GM18867 (cell line): ENCODE data around the gene CSNK1G1.

Experiments
- ATAC-seq: cut with Tn5 transposase; IDR thresholded peaks from one replicate; pipeline ENCODE4 v1.9.1; 2021; ENCODE audit warnings: mild to moderate bottlenecking, moderate library complexity; ENCODE audit not compliant: unreplicated experiment

The CSNK1G1 gene

GRCh38 chr15:64205202-64205601, 150.8 kb downstream of the CSNK1G1 start:
- no peak for ATAC-seq

GRCh38 chr15:64197425-64197824, 158.5 kb downstream of the CSNK1G1 start:
- no peak for ATAC-seq

DNA sequence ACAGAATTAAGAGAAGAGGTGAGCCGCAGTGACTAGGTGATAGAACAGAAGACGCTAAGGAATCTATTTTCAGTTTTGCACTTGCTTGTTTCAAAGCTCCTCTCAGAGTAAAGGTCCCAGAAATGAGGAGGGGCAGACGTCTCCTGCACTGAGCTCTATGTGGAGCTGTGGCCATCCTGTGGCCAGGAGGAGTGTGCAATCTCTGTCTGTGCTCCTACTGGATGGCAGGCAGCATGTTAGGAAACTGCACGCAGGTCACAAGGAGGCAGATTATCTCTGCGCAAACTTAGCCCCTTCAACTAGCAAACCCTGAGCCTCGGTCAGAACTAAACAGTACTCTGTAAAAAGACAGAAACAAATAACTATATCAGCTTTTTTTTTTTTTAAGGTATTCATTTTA, 162.0 kb downstream of the CSNK1G1 start:
- no peak for ATAC-seq

DNA sequence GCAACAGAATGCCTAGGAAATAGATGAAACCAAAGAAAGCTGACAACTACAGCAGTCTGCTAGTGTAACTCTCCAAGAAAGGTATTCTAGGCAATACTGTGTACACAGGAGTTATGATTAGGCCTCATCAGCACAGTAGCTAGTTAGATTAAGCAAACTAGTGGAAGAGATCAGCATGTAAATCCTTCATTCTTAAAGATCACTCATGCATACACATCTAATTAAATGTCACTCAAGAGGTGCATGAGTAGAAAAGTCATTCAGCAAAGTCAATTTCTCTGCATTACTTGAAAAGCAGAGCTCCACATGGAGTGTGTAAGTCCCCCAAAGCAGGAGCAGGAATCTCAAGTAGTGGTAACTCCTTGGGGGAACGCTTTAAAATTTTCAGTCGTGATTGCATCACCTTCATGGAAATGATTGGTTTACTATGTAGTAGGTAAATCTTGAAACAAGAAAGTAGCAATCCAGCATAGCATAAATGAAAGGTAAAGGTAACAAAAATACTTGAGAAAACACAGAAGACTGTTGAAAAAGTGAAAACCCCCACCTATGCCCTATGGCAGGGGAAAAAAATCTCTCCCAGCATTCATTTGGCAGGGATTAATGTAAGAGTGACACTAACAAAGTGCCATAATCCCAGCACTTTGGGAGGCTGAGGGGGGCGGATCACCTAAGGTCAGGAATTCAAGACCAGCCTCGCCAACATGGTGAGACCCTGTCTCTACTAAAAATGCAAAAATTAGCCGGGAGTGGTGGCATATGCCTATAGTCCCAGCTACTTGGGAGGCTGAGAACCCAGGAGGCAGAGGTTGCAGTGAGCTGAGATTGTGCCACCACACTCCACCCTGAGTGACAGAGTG, 163.8 kb downstream of the CSNK1G1 start:
- no peak for ATAC-seq

DNA sequence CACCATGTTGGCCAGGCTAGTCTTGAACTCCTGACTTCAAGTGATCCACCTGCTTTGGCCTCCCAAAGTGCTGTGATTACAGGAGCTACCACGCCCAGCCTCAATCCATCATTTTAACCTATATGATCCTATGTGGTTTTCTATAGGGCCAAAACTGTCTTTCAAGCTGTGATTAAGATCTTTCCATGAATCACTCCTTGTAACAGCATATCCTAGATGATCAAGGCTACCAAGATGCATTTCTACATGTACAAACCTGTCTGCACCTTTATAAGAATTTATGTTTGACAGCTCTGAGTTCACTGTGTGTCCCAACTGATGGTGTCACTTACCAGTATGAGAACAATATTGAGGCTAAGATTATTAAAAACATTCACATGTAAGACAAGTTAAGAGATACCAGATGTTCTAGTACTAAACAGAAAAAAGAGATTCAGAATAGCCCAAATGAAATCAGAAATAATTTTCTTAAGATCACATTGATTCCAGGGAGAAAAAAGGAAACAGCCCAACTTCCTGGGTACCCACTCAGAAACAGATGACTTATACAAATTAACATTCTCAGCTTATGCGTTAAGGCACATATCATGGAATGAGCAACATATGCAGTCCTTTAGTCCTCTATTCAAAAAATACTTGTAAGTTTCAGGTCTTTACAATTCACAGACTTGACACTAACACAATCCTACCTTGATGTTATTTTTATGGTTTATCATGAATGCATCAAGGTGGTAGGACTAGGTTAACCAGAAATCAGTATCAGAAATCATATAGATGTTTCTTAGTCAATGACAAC, 168.4 kb downstream of the CSNK1G1 start:
- ATAC-seq, result no peak

DNA sequence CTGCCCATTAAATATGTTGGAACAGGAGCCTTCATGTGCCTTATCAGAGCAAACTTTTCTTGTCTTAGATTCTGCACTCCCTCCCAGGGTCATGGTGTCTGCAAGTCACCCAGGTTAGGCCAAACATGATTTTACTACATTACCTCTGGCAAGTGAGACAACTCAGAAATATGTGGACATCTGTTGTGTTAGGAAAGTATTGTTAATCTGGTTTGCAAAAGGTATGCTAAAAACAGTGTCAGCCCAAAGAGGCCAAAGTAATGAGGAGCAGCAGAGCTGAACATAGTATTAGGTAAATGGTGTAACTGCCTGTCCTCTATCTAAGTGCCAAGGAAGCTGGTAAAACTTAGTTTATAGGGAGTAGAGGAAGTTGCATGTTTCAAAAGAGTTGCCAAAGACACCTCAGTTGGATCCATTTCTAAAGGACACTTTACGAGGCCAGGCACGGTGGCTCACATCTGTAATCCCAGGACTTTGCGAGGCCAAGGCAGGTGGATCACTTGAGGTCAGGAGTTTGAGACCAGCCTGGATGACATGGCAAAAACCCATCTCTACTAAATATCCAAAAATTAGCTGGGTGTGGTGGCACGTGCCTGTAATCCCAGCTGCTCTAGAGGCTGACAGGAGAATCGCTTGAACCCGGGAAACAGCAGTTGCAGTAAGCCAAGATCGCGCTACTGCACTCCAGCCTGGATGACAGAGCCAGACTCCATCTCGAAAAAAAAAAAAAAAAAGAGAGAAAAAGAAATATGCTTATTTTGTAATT, 170.6 kb downstream of the CSNK1G1 start:
- ATAC-seq, result no peak

- ATAC-seq, result no peak
Measured at GRCh38 chr15:64182859-64183370, 173.1 kb downstream of the CSNK1G1 start.

DNA sequence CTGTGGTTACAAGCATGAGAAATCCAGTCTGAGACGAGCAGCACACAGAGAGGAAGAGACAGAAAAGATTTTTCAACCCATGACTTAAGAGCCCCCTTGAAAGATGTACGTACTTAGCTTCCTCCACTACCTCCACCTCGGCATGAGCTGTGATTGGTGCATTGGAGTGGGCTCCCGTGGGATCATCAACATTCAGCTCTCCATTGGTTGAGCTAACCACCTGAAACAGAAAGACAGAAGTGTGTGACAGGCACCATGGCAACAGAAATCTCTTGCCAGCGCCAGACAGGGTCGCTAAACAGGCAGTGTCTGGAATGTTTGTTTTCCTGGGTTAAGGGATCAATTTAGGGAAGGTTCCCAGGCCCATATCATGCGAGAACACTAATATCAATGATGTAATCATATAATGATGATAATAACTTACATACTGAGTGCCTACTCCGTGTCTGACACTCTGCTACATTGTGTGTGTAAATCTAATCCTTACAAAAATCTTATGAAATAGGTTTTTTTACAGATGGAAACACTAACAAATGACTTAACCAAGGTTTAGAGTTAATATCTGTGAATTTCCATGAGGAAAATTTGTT, 175.6 kb downstream of the CSNK1G1 start:
- no peak for ATAC-seq

DNA sequence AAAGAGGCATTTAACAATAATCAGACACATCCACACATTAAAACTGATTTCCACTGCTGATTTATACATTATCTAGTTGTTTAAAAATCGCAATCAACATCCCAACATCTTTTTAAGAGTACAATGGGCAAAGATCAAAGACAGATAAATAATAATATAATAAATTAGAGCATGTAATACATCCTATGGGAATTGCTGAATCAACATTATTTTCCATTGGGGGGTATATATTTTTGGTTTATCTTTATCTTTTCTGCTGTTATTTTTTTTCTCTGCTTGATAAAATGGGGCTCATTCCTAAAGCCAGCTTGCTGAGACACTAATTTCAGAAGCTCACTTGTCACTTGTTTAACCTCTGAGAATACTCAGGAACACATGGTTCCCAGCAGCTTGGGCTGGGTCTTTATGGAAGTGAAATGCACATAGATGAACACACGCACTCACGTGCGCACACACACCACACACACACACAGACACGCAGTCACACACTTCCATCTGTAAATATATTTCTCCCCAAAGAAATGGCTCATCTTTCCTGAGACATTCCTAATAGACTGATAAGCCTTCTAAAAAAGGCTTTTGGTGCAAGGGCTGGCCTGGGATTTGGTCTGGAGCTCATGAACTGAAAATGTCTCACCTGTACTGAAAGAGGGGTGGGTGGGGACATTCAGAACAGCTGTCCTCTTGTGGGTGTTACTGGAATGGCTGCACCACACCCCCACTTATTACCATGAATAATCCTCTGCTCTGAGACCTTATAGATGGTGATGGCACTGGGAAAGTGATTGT, 189.7 kb downstream of the CSNK1G1 start:
- ATAC-seq, result no peak

DNA sequence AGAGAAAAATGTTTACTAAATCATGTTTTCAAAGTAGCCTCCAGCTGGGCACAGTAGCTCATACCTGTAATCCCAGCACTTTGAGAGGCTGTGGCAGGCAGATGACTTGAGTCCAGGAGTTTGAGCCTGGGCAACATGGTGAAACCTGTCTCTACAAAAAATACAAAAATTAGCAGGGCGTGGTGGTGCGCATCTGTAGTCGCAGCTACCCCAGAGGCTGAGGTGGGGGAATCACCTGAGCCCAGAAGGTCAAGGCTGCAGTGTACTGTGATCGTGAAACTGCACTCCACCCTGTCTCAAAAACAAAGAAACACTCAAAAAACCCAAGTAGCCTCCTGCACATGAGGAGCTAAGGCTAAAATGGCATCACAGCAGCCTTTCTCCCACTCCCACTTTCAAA, 191.5 kb downstream of the CSNK1G1 start:
- ATAC-seq, result no peak

DNA sequence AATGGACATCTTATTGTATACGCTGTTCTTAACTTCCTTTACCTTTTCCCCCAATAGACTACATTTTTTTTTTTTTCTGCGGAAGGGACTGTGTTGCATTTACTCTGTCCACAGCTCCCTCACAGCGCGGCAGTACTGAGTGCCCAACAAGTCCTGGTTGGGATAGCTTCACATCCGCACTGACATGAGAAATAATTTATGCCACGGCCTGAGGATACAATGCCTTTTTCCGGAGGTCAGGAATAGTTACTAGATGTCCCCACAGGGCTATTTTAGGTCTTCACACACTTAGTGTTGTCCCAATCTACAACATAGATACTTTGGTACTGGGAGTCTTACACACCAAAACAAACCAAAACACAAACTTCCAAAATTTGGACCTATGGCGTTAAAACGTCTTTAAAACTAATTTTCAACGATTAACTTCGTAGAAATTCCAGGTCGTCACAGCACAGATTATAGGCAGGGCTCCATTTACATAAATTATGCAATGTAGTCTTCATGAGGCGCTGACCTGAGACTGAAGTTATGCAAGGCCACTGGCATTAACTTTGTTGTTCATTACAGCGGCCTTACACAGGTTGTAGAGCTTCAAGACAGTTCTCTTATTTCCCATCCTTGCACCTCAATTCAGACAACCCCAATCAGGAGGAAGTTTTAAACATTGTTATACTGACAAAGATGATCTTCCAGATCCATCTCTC, 192.2 kb downstream of the CSNK1G1 start:
- peak; percentile 4 for ATAC-seq

DNA sequence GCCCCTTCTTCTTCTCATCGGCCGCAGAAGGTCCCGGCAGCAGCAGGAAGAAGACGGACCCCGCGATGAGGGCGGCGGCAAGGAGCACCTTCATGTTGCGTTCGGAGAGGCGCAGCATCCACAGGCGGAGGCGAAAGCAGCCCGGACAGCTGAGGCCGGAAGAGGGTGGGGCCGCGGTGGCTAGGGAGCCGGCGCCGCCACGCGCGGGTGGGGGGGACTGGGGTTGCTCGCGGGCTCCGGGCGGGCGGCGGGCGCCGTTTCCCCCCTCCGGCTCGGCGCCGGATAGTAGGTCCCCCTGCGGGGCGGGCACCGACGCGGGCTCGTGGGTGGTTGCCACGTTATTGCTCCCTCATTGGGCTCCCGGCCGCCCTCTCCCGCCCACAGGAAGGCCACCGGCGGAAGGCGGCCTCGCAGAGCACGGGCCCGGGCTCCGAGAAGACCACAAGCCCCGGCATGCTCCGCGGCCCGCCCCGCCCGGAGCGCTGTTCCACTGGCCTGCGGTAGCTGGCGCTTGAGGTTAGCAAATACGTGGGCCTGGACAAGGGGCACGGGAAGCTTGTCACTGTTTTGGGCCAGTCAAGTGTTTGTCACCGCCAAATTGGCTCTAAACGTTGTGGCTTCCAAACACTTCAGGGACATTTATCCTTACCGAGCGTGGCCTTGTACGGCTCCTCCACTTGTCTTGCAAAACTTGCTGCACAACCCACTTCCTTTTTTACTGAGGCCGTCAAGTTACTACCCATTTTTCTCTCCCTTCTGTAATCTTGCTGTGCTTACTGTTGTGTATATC, 192.9 kb downstream of the CSNK1G1 start, which contains the start of gene PPIB:
Gene PPIB (minus strand): TSS at position 154 of the 790 bp plus-strand sequence. CDS start 36 bp downstream, at position 118.
- peak; percentile 91 for ATAC-seq

- ATAC-seq, result peak; percentile 24
Measured at GRCh38 chr15:64162478-64162868, 193.5 kb downstream of the CSNK1G1 start.

GRCh38 chr15:64161688-64162477, 194.1 kb downstream of the CSNK1G1 start:
- ATAC-seq, result no peak

- no peak for ATAC-seq
Measured at GRCh38 chr15:64158363-64159134, 197.4 kb downstream of the CSNK1G1 start.

GRCh38 chr15:64157599-64158125, 198.3 kb downstream of the CSNK1G1 start:
- no peak for ATAC-seq
